CD4-positive, CD25-positive, alpha-beta regulatory T cell (primary cell): Measurements from ENCODE around the gene LY6G5B. TPM values are rescaled to one million over a fixed set of nuclear protein-coding genes. Genes with fewer than 3 reads are reported as not detected.
A peak's percentile ranks its signal among the peaks of the same experiment; 100 is the strongest.

Source experiments
- ATAC-seq, 2 donors: fragments of 150-1000 bp; cut with Tn5 transposase; one replicate each; pipeline ENCODE4 v1.10.0; 2021; ENCODE audit warnings: low read depth in 2 of 2, moderate number of reproducible peaks in 2 of 2, moderate library complexity in 1 of 2
- DNase-seq, 3 donors: peaks; one replicate each; pipeline versions ENCODE4 v3.0.0 to v3.0.0-alpha.2; 2012 to 2022; ENCODE audit warnings: mixed read lengths in 1 of 3
- H3K27ac ChIP-seq: one replicate; pipeline ENCODE4 v1.7.0; 2013; ENCODE audit warnings: mild to moderate bottlenecking, low read length; ENCODE audit not compliant: insufficient read depth, poor library complexity, severe bottlenecking
- H3K27me3 ChIP-seq: one replicate; pipeline ENCODE4 v1.7.0; 2013; ENCODE audit warnings: low read length; ENCODE audit not compliant: control insufficient read depth, insufficient read depth
- H3K36me3 ChIP-seq: one replicate; pipeline ENCODE4 v1.7.0; 2013; ENCODE audit warnings: mild to moderate bottlenecking, low read length, moderate library complexity; ENCODE audit not compliant: control insufficient read depth, insufficient read depth
- H3K4me1 ChIP-seq: 2 replicates; pipeline ENCODE4 v1.7.0; 2013; ENCODE audit warnings: mild to moderate bottlenecking, low read length; ENCODE audit not compliant: insufficient read depth, control insufficient read depth, poor library complexity, severe bottlenecking
- H3K4me3 ChIP-seq: one replicate; pipeline ENCODE4 v1.7.0; 2013; ENCODE audit warnings: low read depth, mild to moderate bottlenecking, low read length, moderate library complexity
- H3K9me3 ChIP-seq, 2 experiments: 1 replicate in 1 of 2; 2 replicates in 1 of 2; pipeline ENCODE4 v1.7.0; 2013; ENCODE audit warnings: low read length in 2 of 2, mild to moderate bottlenecking in 1 of 2, moderate library complexity in 1 of 2; ENCODE audit not compliant: control insufficient read depth in 2 of 2
- H3K27ac Mint-ChIP-seq, 3 donors: one replicate each; pipeline ENCODE4 v1.8.0; 2020 to 2022; ENCODE audit warnings: mild to moderate bottlenecking in 3 of 3, mixed read lengths in 3 of 3, moderate library complexity in 2 of 3
- H3K27me3 Mint-ChIP-seq: one replicate; pipeline ENCODE4 v1.8.0; 2022; ENCODE audit warnings: mild to moderate bottlenecking, mixed read lengths
- H3K36me3 Mint-ChIP-seq: one replicate; pipeline ENCODE4 v1.8.0; 2020; ENCODE audit warnings: mixed read lengths
- H3K4me1 Mint-ChIP-seq, 4 donors: one replicate each; pipeline ENCODE4 v1.8.0; 2020 to 2022; ENCODE audit warnings: mixed read lengths in 4 of 4, mild to moderate bottlenecking in 1 of 4
- H3K4me3 Mint-ChIP-seq, 4 donors: one replicate each; pipeline ENCODE4 v1.8.0; 2020 to 2022; ENCODE audit warnings: mild to moderate bottlenecking in 4 of 4, mixed read lengths in 4 of 4, moderate library complexity in 3 of 4
- H3K9me3 Mint-ChIP-seq, 7 donors: one replicate each; pipeline ENCODE4 v1.8.0; 2020 to 2022; ENCODE audit warnings: mixed read lengths in 7 of 7, mild to moderate bottlenecking in 3 of 7, moderate library complexity in 2 of 7
- polyA plus RNA-seq, 4 donors: library from polyadenylated mRNA; unstranded; fragments of 300-500 nt; fragmentation: Illumina TruSeq; gene quantifications; one replicate each; pipeline ENCODE4 v1.2.3, GENCODE V29; 2021
- total RNA-seq: library from RNA; stranded (reverse); gene quantifications from one replicate; pipeline ENCODE4 v1.2.3, GENCODE V29; 2022

LY6G5B gene
- total and polyA plus RNA-seq, 5 donors from 2014 or later: 38.8 TPM; not detected in 4

DNA sequence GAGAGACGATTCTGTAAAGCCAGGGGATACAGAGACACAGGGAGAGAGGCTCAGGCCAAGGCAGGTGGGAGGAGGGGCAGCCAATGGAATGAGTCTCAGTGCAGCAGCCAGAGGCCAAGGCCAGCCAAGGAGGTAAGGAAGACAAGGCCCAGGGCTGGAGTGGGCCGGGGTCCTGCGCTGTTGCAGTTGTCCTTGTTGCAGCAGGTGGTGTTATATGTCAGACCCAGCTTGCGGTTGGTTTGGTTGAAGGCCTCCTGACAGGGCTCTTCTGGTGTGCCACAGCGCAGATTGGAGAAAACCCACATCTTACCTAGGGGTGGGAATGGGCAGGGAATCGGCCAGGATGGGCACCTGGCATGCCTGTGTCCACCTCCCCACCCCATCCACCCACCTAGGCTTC is 49.2 kb downstream of the LY6G5B start:
- H3K9me3 ChIP-seq: no peaks in the 10 kb centered on the region
- H3K36me3 ChIP-seq: no peaks in the 10 kb centered on the region
- no peak overlapping the region for H3K4me3 ChIP-seq
- no peak overlapping the region for H3K4me3 Mint-ChIP-seq
- no peaks in the 10 kb centered on the region for H3K36me3 Mint-ChIP-seq
- DNase-seq: no peak
- no peaks in the 10 kb centered on the region for H3K27me3 ChIP-seq
- H3K27ac ChIP-seq: no peak overlapping the region
- H3K4me1 Mint-ChIP-seq: peaks cover 0 to 2% (median under 1%) of the 10 kb centered on the region in 4 donors
- H3K9me3 Mint-ChIP-seq: no peaks in the 10 kb centered on the region
- H3K27ac Mint-ChIP-seq: no peak overlapping the region
- H3K27me3 Mint-ChIP-seq: no peaks in the 10 kb centered on the region
- ATAC-seq: no peak
- no peaks in the 10 kb centered on the region for H3K4me1 ChIP-seq

DNA sequence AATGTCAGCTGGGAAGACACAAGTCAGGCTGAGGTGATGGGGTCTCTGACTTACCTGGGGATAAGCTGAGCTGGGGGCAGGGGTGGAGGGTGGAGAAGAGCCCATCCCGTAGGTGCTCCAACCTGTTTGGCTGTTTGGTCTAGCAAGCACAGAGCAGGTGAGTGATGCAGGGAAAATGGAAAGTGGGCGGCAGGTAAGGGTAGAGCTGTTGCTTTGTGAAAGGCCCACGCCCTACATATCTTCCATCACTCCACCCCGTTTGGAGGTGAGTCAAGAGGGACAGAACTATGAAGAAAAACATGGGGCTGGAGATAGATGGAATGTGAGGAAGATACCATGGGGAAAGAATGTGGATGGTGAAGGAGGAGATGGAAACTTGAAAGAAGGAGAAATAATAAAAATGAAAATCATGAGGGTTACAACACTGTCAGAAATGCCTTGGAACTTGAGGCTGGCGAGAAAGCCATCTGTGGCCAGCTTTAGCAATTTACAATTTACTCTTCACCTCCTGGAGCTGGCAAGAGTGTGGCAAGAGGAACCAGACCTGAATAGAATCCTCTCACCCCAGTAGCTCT is 50.5 kb downstream of the LY6G5B start:
- no peaks in the 10 kb centered on the region for H3K27me3 Mint-ChIP-seq
- no peak for ATAC-seq

GRCh38 chr6:31721351-31722020 is 51.7 kb downstream of the LY6G5B start, which contains the start of gene LY6G6C:
Gene LY6G6C (minus strand): TSS chr6:31721746. CDS start chr6:31721679, 67 bp downstream.
- no peak for ATAC-seq
- DNase-seq: no peak
- Mint-ChIP-seq H3K36me3 (peaks cover 4% of the 10 kb centered on the region), H3K27me3 (no peaks in the 10 kb centered on the region), H3K4me3 (no peak within 1 kb of the TSS), H3K4me1 (peaks cover 0 to 4% (median 2%) of the 10 kb centered on the region in 4 donors), H3K27ac (peak within 1 kb of the TSS in 1 of 3 donors; percentile 84), H3K9me3 (peaks cover 0 to 1% (median 0%) of the 10 kb centered on the region in 7 donors)
- Histone ChIP-seq H3K27ac (no peak within 1 kb of the TSS), H3K27me3 (no peaks in the 10 kb centered on the region), H3K4me1 (no peaks in the 10 kb centered on the region), H3K4me3 (no peak within 1 kb of the TSS), H3K9me3 (no peaks in the 10 kb centered on the region), H3K36me3 (no peaks in the 10 kb centered on the region)

More for the DNA sequence above, 50.5 kb downstream of the LY6G5B start:
- H3K4me1 ChIP-seq: no peaks in the 10 kb centered on the region
- DNase-seq: no peak
- H3K36me3 Mint-ChIP-seq: no peaks in the 10 kb centered on the region
- H3K27ac ChIP-seq: no peak overlapping the region
- no peaks in the 10 kb centered on the region for H3K9me3 Mint-ChIP-seq
- H3K9me3 ChIP-seq: no peaks in the 10 kb centered on the region
- no peaks in the 10 kb centered on the region for H3K4me1 Mint-ChIP-seq
- H3K27me3 ChIP-seq: no peaks in the 10 kb centered on the region
- H3K4me3 ChIP-seq: no peak overlapping the region
- no peak overlapping the region for H3K4me3 Mint-ChIP-seq
- no peaks in the 10 kb centered on the region for H3K36me3 ChIP-seq
- H3K27ac Mint-ChIP-seq: no peak overlapping the region

DNA sequence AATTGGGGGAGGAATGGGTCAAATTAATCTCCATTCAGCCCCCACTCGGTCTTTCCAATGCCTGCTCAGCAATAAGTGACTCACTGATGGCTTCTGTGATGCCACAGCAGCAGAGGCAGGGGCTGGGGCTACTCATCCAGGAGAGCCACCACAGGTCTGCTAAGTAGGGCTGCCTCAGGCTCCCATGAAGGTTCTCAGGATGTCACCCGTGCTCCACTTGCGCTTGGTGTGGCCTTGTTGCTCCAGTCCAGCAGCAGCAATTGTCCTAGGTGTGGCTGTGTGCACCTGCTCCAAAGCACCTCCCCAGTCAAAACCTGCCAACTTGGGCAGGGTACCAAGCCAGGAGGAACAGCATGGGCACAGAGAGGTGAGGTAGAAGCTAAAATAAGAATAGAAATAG is 52.4 kb downstream of the LY6G5B start:
- Mint-ChIP-seq H3K27me3 (no peaks in the 10 kb centered on the region), H3K9me3 (peaks cover 0 to 1% (median 0%) of the 10 kb centered on the region in 7 donors), H3K36me3 (peaks cover 4% of the 10 kb centered on the region), H3K4me3 (no peak overlapping the region), H3K4me1 (peaks cover 0 to 6% (median 2%) of the 10 kb centered on the region in 4 donors), H3K27ac (no peak overlapping the region)
- Histone ChIP-seq H3K27me3 (no peaks in the 10 kb centered on the region), H3K36me3 (no peaks in the 10 kb centered on the region), H3K9me3 (no peaks in the 10 kb centered on the region), H3K4me1 (no peaks in the 10 kb centered on the region), H3K4me3 (no peak overlapping the region), H3K27ac (no peak overlapping the region)
- DNase-seq (no peak), ATAC-seq (no peak)

Other genes starting within 250 kb of the LY6G5B start
Only the 30 nearest of the 37 such genes appear.
- not detected for gene MCCD1, start 141.0 kb upstream of the LY6G5B start, total RNA-seq
- gene MCCD1, start 141.0 kb upstream of the LY6G5B start, polyA plus RNA-seq: not detected
- 603 TPM for gene DDX39B, start 128.0 kb upstream of the LY6G5B start, total RNA-seq
- gene DDX39B, start 128.0 kb upstream of the LY6G5B start, polyA plus RNA-seq: 100 to 1,000 TPM; 105 to 116 (median 110) TPM
- 3.9 TPM for gene ATP6V1G2, start 123.4 kb upstream of the LY6G5B start, total RNA-seq
- 1 to 10 TPM; 1.1 to 1.8 (median 1.3) TPM for gene ATP6V1G2, start 123.4 kb upstream of the LY6G5B start, polyA plus RNA-seq
- gene NFKBIL1, start 122.4 kb upstream of the LY6G5B start, total RNA-seq: 4.6 TPM
- 1 to 10 TPM; 4.7 to 9.4 (median 6.9) TPM for gene NFKBIL1, start 122.4 kb upstream of the LY6G5B start, polyA plus RNA-seq
- 15.6 TPM for gene LTA, start 97.7 kb upstream of the LY6G5B start, total RNA-seq
- gene LTA, start 97.7 kb upstream of the LY6G5B start, polyA plus RNA-seq: 10 to 100 TPM; 12.8 to 20.0 (median 13.9) TPM
- gene TNF, start 94.4 kb upstream of the LY6G5B start, total RNA-seq: 21.8 TPM
- 1 to 10 TPM in 3 of 4 donors, under 1 TPM in 1; 0.48 to 3.1 (median 2.2) TPM for gene TNF, start 94.4 kb upstream of the LY6G5B start, polyA plus RNA-seq
- 493 TPM for gene LTB, start 87.6 kb upstream of the LY6G5B start, total RNA-seq
- gene LTB, start 87.6 kb upstream of the LY6G5B start, polyA plus RNA-seq: 1,000 to 10,000 TPM; 1,104 to 1,480 (median 1,402) TPM
- gene LST1, start 83.7 kb upstream of the LY6G5B start, total RNA-seq: 12.9 TPM
- gene LST1, start 83.7 kb upstream of the LY6G5B start, polyA plus RNA-seq: 10 to 100 TPM in 1 of 4 donors, 1 to 10 TPM in 3; 8.0 to 10.9 (median 8.7) TPM
- gene NCR3, start 77.0 kb upstream of the LY6G5B start, total RNA-seq: 8.6 TPM
- 10 to 100 TPM; 30.8 to 86.6 (median 39.2) TPM for gene NCR3, start 77.0 kb upstream of the LY6G5B start, polyA plus RNA-seq
- 9.9 TPM for gene AIF1, start 54.7 kb upstream of the LY6G5B start, total RNA-seq
- 10 to 100 TPM in 3 of 4 donors, 1 to 10 TPM in 1; 6.5 to 38.8 (median 19.3) TPM for gene AIF1, start 54.7 kb upstream of the LY6G5B start, polyA plus RNA-seq
- 214 TPM for gene PRRC2A, start 49.3 kb upstream of the LY6G5B start, total RNA-seq
- 1 to 10 TPM; 2.8 to 5.0 (median 3.2) TPM for gene PRRC2A, start 49.3 kb upstream of the LY6G5B start, polyA plus RNA-seq
- 213 TPM for gene BAG6, start 17.3 kb upstream of the LY6G5B start, total RNA-seq
- gene BAG6, start 17.3 kb upstream of the LY6G5B start, polyA plus RNA-seq: 10 to 100 TPM; 13.5 to 19.7 (median 18.0) TPM
- 1.7 TPM for gene APOM, start 14.1 kb upstream of the LY6G5B start, total RNA-seq
- 1 to 10 TPM; 2.5 to 4.1 (median 2.8) TPM for gene APOM, start 14.1 kb upstream of the LY6G5B start, polyA plus RNA-seq
- gene C6orf47, start 9.2 kb upstream of the LY6G5B start, total RNA-seq: 18.8 TPM
- gene C6orf47, start 9.2 kb upstream of the LY6G5B start, polyA plus RNA-seq: 10 to 100 TPM; 24.2 to 30.5 (median 27.1) TPM
- 9.8 TPM for gene GPANK1, start 5.0 kb upstream of the LY6G5B start, total RNA-seq
- 10 to 100 TPM; 21.6 to 27.3 (median 25.2) TPM for gene GPANK1, start 5.0 kb upstream of the LY6G5B start, polyA plus RNA-seq
- gene CSNK2B, start 3.9 kb upstream of the LY6G5B start, total RNA-seq: 141 TPM
- gene CSNK2B, start 3.9 kb upstream of the LY6G5B start, polyA plus RNA-seq: 100 to 1,000 TPM; 235 to 285 (median 261) TPM
- gene LY6G5C, start 11.1 kb downstream of the LY6G5B start, total RNA-seq: 3.1 TPM
- 10 to 100 TPM in 3 of 4 donors, 1 to 10 TPM in 1; 7.4 to 19.9 (median 11.9) TPM for gene LY6G5C, start 11.1 kb downstream of the LY6G5B start, polyA plus RNA-seq
- gene ABHD16A, start 33.3 kb downstream of the LY6G5B start, total RNA-seq: 78.4 TPM
- gene ABHD16A, start 33.3 kb downstream of the LY6G5B start, polyA plus RNA-seq: 10 to 100 TPM; 33.4 to 43.2 (median 35.8) TPM
- 1.5 TPM for gene LY6G6F, start 36.9 kb downstream of the LY6G5B start, total RNA-seq
- gene LY6G6F, start 36.9 kb downstream of the LY6G5B start, polyA plus RNA-seq: not detected
- not detected for gene LY6G6D, start 45.4 kb downstream of the LY6G5B start, total RNA-seq
- not detected for gene LY6G6D, start 45.4 kb downstream of the LY6G5B start, polyA plus RNA-seq
- gene LY6G6C, start 51.8 kb downstream of the LY6G5B start, total RNA-seq: not detected
- not detected for gene LY6G6C, start 51.8 kb downstream of the LY6G5B start, polyA plus RNA-seq
- gene MPIG6B, start 53.4 kb downstream of the LY6G5B start, total RNA-seq: 10.8 TPM
- gene MPIG6B, start 53.4 kb downstream of the LY6G5B start, polyA plus RNA-seq: under 1 TPM in 1 of 4 donors, not detected in 3; 0.43 TPM
- gene DDAH2, start 59.3 kb downstream of the LY6G5B start, total RNA-seq: 13.6 TPM
- 10 to 100 TPM; 16.0 to 19.8 (median 17.7) TPM for gene DDAH2, start 59.3 kb downstream of the LY6G5B start, polyA plus RNA-seq
- gene CLIC1, start 66.6 kb downstream of the LY6G5B start, total RNA-seq: 192 TPM
- 100 to 1,000 TPM; 481 to 771 (median 621) TPM for gene CLIC1, start 66.6 kb downstream of the LY6G5B start, polyA plus RNA-seq
- gene MSH5, start 70.0 kb downstream of the LY6G5B start, total RNA-seq: 17.4 TPM
- gene MSH5, start 70.0 kb downstream of the LY6G5B start, polyA plus RNA-seq: 1 to 10 TPM; 1.2 to 3.3 (median 1.3) TPM
- 2.3 TPM for gene SAPCD1, start 92.7 kb downstream of the LY6G5B start, total RNA-seq
- gene SAPCD1, start 92.7 kb downstream of the LY6G5B start, polyA plus RNA-seq: not detected
- 6.8 TPM for gene VWA7, start 107.4 kb downstream of the LY6G5B start, total RNA-seq
- 1 to 10 TPM in 3 of 4 donors, under 1 TPM in 1; 0.91 to 1.2 (median 1.2) TPM for gene VWA7, start 107.4 kb downstream of the LY6G5B start, polyA plus RNA-seq
- 63.4 TPM for gene VARS1, start 125.8 kb downstream of the LY6G5B start, total RNA-seq
- 10 to 100 TPM; 27.1 to 45.1 (median 29.9) TPM for gene VARS1, start 125.8 kb downstream of the LY6G5B start, polyA plus RNA-seq
- 29.3 TPM for gene LSM2, start 137.0 kb downstream of the LY6G5B start, total RNA-seq
- gene LSM2, start 137.0 kb downstream of the LY6G5B start, polyA plus RNA-seq: 100 to 1,000 TPM in 1 of 4 donors, 10 to 100 TPM in 3; 80.0 to 122 (median 87.5) TPM
- gene HSPA1L, start 145.3 kb downstream of the LY6G5B start, total RNA-seq: 5.5 TPM
- gene HSPA1L, start 145.3 kb downstream of the LY6G5B start, polyA plus RNA-seq: 1 to 10 TPM; 2.2 to 4.2 (median 3.5) TPM